K562 (cell line): ENCODE data around the gene IFTAP. TPM values are rescaled to one million over a fixed set of nuclear protein-coding genes. Genes with fewer than 3 reads are reported as not detected.

Experiments used
- ATF7 ChIP-seq: fragments of 450-650 bp; IDR thresholded peaks from 2 replicates; pipeline ENCODE4 v1.7.1; 2014; ENCODE audit warnings: mild to moderate bottlenecking, moderate library complexity
- CBX3 ChIP-seq, 2 experiments: IDR thresholded peaks; 1 replicate in 1 of 2; 2 replicates in 1 of 2; pipeline ENCODE4 v1.6.1; 2012; ENCODE audit warnings: inconsistent platforms in 2 of 2, low read length in 2 of 2, borderline replicate concordance in 1 of 2, control low read depth in 1 of 2
- CSDE1 ChIP-seq, 2 experiments: fragments of 450-650 bp; IDR thresholded peaks; 2 replicates each; pipeline ENCODE4 v1.6.1; 2016; ENCODE audit warnings: mild to moderate bottlenecking in 1 of 2
- DPF2 ChIP-seq: fragments of 450-650 bp; IDR thresholded peaks from 2 replicates; pipeline ENCODE4 v1.6.1; 2016
- MGA ChIP-seq: fragments of 450-650 bp; IDR thresholded peaks from 2 replicates; pipeline ENCODE4 v1.6.1; 2016; ENCODE audit warnings: mild to moderate bottlenecking, moderate library complexity
- MTA2 ChIP-seq: fragments of 450-650 bp; IDR thresholded peaks from 2 replicates; pipeline ENCODE4 v1.6.1; 2016; ENCODE audit warnings: low read depth
- NR2C1 ChIP-seq, 2 experiments: fragments of 450-650 bp; IDR thresholded peaks; 2 replicates each; pipeline ENCODE4 v1.6.1; 2017; ENCODE audit warnings: mild to moderate bottlenecking in 2 of 2, antibody characterized with exemption in 1 of 2, inconsistent platforms in 1 of 2, missing compliant biosample characterization in 1 of 2, missing genetic modification characterization in 1 of 2
- NR2C2 ChIP-seq, 2 experiments: fragments of 200-800 bp in 1 of 2; sonication (Bioruptor generic) in 1 of 2; sonication (generic) in 1 of 2; formaldehyde crosslinking in 1 of 2; IDR thresholded peaks; 2 replicates each; pipeline versions ENCODE4 v1.6.1 to v1.8.0; 2016 to 2022; ENCODE audit warnings: mild to moderate bottlenecking in 1 of 2, missing compliant biosample characterization in 1 of 2, missing genetic modification characterization in 1 of 2, missing genetic modification reagents in 1 of 2
- SRSF3 ChIP-seq: fragments of 200-400 bp; formaldehyde crosslinking; IDR thresholded peaks from 2 replicates; pipeline ENCODE4 v1.6.1; 2016; ENCODE audit warnings: mild to moderate bottlenecking, low read length, moderate library complexity; ENCODE audit not compliant: insufficient read depth
- TAL1 ChIP-seq: fragments of 450-650 bp; IDR thresholded peaks from 2 replicates; pipeline ENCODE4 v1.6.1; 2016; ENCODE audit warnings: mild to moderate bottlenecking
- ZBTB9 ChIP-seq: fragments of 450-650 bp; formaldehyde crosslinking; IDR thresholded peaks from 2 replicates; pipeline ENCODE4 v1.4.0; 2020; ENCODE audit warnings: mild to moderate bottlenecking, moderate library complexity
- polyA plus RNA-seq, 8 experiments: library from polyadenylated mRNA; depleted of rRNA in 4 of 8; stranded (reverse) in 5 of 8; unstranded in 3 of 8; fragments of >200 nt; fragmentation: Nextera tagmentation in 2 of 8; fragmentation: Illumina TruSeq in 1 of 8; extraction: Ambion mirVana in 2 of 8; extraction: Trizol in 1 of 8; gene quantifications; 2 replicates each; pipeline versions ENCODE4 v1.2.1 to v1.2.3, GENCODE V29; 2011 to 2014; ENCODE audit warnings: inconsistent platforms in 1 of 8, missing spikeins in 1 of 8
- total RNA-seq, 7 experiments: library from RNA; depleted of rRNA in 6 of 7; stranded (reverse); fragments of >200 nt in 6 of 7; fragmentation: Illumina TruSeq in 2 of 7; extraction: Trizol in 2 of 7; gene quantifications; 2 replicates each; pipeline versions ENCODE4 v1.2.1 to v1.2.3, GENCODE V29; 2011 to 2021; ENCODE audit warnings: low replicate concordance in 1 of 7

The IFTAP gene
- total and polyA plus RNA-seq, 9 of the 15 experiments (the other 6 are each of a cell fraction or from before 2014, with no cell fraction given): 9.2 to 30.0 (median 17.0) TPM

GRCh38 chr11:36617543-36618362 lies 23.5 kb downstream of the IFTAP start (continued):
- TF ChIP-seq MGA: no peak
- TF ChIP-seq CBX3 (IDR thresholded peaks at IDR 0.05; ENCODE audit: borderline replicate concordance in 1 of 2, low read length in 2 of 2): no peak
- no peak for TF ChIP-seq SRSF3
- TF ChIP-seq ATF7: peak; percentile 62; the same call in 1 of the 2 replicates
- TF ChIP-seq MTA2: no peak
- TF ChIP-seq NR2C2 (CRISPR knock-in tag; IDR thresholded peaks at IDR 0.05): no peak
- TF ChIP-seq NR2C2 (tag; IDR thresholded peaks at IDR 0.05): peak; percentile 62; the same call in 1 of the 2 replicates
- TF ChIP-seq DPF2: peak; percentile 41; the same call in 1 of the 2 replicates
- TF ChIP-seq CSDE1 (IDR thresholded peaks at IDR 0.05): no peak
- no peak for TF ChIP-seq NR2C1 (IDR thresholded peaks at IDR 0.05)
- TF ChIP-seq NR2C1 (tag; IDR thresholded peaks at IDR 0.05): peak; percentile 60
- TF ChIP-seq TAL1: peak; percentile 34
- TF ChIP-seq ZBTB9 (CRISPR knock-in tag): no peak
